ENCODE results near the gene MTTP. TPM values are rescaled to one million over a fixed set of nuclear protein-coding genes. Genes with fewer than 3 reads are reported as not detected.

Gene MTTP
- total RNA-seq, 1 experiment from 2014 or later = 0.77 TPM

DNA sequence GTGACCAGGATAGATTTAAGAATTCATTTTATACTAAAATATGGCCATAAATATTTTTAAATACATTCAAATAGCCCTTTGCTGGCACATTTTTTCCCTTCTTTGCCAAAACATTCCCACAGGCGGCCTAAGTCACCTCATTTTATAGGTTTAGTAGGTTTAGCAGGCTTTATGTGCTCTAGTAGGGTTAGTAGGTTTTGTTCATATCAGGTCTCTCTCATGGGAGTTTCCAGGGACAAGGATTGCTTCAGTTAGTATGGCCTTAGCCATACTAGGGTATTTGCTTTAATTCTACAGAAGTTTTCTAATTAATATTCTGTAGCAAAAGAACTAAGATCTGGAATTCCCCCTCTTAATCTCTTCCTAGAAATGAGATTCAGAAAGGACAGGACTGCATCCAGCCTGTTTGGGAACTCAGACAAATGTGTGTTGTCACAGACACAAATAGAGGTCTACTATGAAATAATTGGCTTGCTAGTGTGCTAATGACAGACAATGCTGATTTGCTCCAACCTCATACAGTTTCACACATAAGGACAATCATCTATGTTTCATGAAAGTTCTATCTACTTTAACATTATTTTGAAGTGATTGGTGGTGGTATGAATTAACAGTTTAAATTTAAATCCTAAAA lies 772 bp upstream of the MTTP start:
- no peak for DNase-seq
- POLR2A ChIA-PET = no interaction called here
- H3K4me1 ChIP-seq = peaks cover 19% of the 10 kb centered on the region; the same call in 1 of the 2 replicates
- Mint-ChIP-seq H3K27me3 (ENCODE audit: insufficient read depth, unreplicated experiment) (peaks cover 3% of the 10 kb centered on the region), H3K4me3 (ENCODE audit: unreplicated experiment) (no peak overlapping the region), H3K36me3 (ENCODE audit: insufficient read depth, unreplicated experiment) (no peaks in the 10 kb centered on the region), H3K4me1 (ENCODE audit: low read depth, unreplicated experiment) (peaks cover 7% of the 10 kb centered on the region), H3K9me3 (ENCODE audit: unreplicated experiment) (no peaks in the 10 kb centered on the region), H3K27ac (ENCODE audit: unreplicated experiment) (no peak overlapping the region)
- CTCF ChIA-PET = no interaction called here
- H3K9me3 ChIP-seq = no peaks in the 10 kb centered on the region
- intact Hi-C loops (cut with micrococcal nuclease; ENCODE audit: unreplicated experiment) = no loop called here
- no TSS peak for BruUV-seq (replicated peaks)
- H3K27me3 ChIP-seq (replicated peaks; ENCODE audit: control insufficient read depth, insufficient read depth, low read length) = no peaks in the 10 kb centered on the region; the same call in 1 of the 2 replicates
- H3K36me3 ChIP-seq (ENCODE audit: control insufficient read depth, insufficient read depth, low read length) = no peaks in the 10 kb centered on the region; the same call in 1 of the 2 replicates
- TF ChIP-seq, protein P1, sequence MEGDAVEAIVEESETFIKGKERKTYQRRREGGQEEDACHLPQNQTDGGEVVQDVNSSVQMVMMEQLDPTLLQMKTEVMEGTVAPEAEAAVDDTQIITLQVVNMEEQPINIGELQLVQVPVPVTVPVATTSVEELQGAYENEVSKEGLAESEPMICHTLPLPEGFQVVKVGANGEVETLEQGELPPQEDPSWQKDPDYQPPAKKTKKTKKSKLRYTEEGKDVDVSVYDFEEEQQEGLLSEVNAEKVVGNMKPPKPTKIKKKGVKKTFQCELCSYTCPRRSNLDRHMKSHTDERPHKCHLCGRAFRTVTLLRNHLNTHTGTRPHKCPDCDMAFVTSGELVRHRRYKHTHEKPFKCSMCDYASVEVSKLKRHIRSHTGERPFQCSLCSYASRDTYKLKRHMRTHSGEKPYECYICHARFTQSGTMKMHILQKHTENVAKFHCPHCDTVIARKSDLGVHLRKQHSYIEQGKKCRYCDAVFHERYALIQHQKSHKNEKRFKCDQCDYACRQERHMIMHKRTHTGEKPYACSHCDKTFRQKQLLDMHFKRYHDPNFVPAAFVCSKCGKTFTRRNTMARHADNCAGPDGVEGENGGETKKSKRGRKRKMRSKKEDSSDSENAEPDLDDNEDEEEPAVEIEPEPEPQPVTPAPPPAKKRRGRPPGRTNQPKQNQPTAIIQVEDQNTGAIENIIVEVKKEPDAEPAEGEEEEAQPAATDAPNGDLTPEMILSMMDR (IDR thresholded peaks at IDR 0.05; ENCODE audit: insufficient read depth in 1 of 2, low read depth in 1 of 2, low read length in 1 of 2, severe bottlenecking in 1 of 2, unreplicated experiment in 1 of 2) = no peak
- H3K4me3 ChIP-seq (ENCODE audit: low read depth, low read length) = no peak overlapping the region

DNA sequence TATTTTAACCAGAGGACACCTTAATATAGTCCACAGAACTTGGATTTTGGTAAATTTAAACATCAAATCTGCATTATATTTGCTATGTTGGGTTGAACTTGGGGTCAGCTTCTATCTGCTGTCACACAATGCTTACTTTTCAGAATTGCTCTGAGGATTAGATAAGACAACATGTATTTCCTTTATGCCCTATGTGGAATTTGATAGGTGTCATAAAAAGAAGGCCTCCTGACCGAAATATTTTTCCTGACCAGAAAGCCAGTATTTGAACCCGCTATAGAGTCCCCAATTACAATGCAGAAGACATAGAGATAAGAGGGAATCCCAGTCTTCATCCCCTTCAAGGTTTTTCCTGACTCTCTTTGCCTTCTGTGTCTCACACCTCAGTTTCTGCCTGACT lies 4.1 kb downstream of the MTTP start:
- no peak for DNase-seq
- Mint-ChIP-seq H3K36me3 (ENCODE audit: insufficient read depth, unreplicated experiment) (no peaks in the 10 kb centered on the region), H3K9me3 (ENCODE audit: unreplicated experiment) (no peaks in the 10 kb centered on the region), H3K4me3 (ENCODE audit: unreplicated experiment) (no peak overlapping the region), H3K27me3 (ENCODE audit: insufficient read depth, unreplicated experiment) (no peaks in the 10 kb centered on the region), H3K27ac (ENCODE audit: unreplicated experiment) (no peak overlapping the region), H3K4me1 (ENCODE audit: low read depth, unreplicated experiment) (peaks cover 13% of the 10 kb centered on the region)
- ChIA-PET POLR2A (no interaction called here), CTCF (interaction anchor here (0.6 kb wide), 1 partner anchor 133 kb away, joined by 3 read pairs; no protein-coding TSS in a partner anchor)
- TF ChIP-seq, protein P1 (IDR thresholded peaks at IDR 0.05; ENCODE audit: insufficient read depth in 1 of 2, low read depth in 1 of 2, low read length in 1 of 2, severe bottlenecking in 1 of 2, unreplicated experiment in 1 of 2) = no peak
- intact Hi-C loops (cut with micrococcal nuclease; ENCODE audit: unreplicated experiment) = no loop called here
- H3K4me3 ChIP-seq (ENCODE audit: low read depth, low read length) = no peak overlapping the region
- H3K27me3 ChIP-seq (replicated peaks; ENCODE audit: control insufficient read depth, insufficient read depth, low read length) = no peaks in the 10 kb centered on the region
- no peaks in the 10 kb centered on the region; the same call in 1 of the 2 replicates for H3K36me3 ChIP-seq (ENCODE audit: control insufficient read depth, insufficient read depth, low read length)
- H3K9me3 ChIP-seq = no peaks in the 10 kb centered on the region
- BruUV-seq (replicated peaks) = no TSS peak
- peaks cover 22% of the 10 kb centered on the region; the same call in 1 of the 2 replicates for H3K4me1 ChIP-seq

DNA sequence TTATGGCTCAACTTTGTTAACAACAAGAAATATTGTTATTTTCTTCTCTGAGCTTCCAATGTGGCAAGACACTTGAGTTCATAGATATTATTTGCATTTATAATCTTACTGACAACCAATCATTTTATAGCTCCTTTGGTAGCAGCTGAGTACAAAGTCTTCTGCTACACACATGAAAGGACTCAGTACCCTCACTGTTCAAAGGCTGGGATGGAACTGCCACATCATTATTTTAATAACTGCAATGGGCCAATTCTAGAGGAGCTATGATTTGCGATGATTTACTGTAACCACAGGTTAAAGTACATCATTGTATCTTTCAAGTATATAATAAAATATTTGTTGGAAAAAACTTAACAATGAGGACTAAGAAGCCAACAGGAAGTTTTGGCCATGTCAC lies 10.9 kb downstream of the MTTP start:
- DNase-seq = no peak
- H3K9me3 ChIP-seq = no peaks in the 10 kb centered on the region
- no peak overlapping the region for H3K4me3 Mint-ChIP-seq (ENCODE audit: unreplicated experiment)
- CTCF ChIA-PET = no interaction called here
- H3K4me3 ChIP-seq (ENCODE audit: low read depth, low read length) = no peak overlapping the region
- H3K4me1 Mint-ChIP-seq (ENCODE audit: low read depth, unreplicated experiment) = no peaks in the 10 kb centered on the region
- POLR2A ChIA-PET = no interaction called here
- no peaks in the 10 kb centered on the region for H3K4me1 ChIP-seq
- intact Hi-C loops (cut with micrococcal nuclease; ENCODE audit: unreplicated experiment) = no loop called here
- no peaks in the 10 kb centered on the region for H3K27me3 ChIP-seq (replicated peaks; ENCODE audit: control insufficient read depth, insufficient read depth, low read length)
- no peaks in the 10 kb centered on the region for H3K9me3 Mint-ChIP-seq (ENCODE audit: unreplicated experiment)
- no TSS peak for BruUV-seq (replicated peaks)
- TF ChIP-seq, protein P1 (IDR thresholded peaks at IDR 0.05; ENCODE audit: insufficient read depth in 1 of 2, low read depth in 1 of 2, low read length in 1 of 2, severe bottlenecking in 1 of 2, unreplicated experiment in 1 of 2) = no peak
- no peaks in the 10 kb centered on the region for H3K36me3 ChIP-seq (ENCODE audit: control insufficient read depth, insufficient read depth, low read length)
- H3K27me3 Mint-ChIP-seq (ENCODE audit: insufficient read depth, unreplicated experiment) = no peaks in the 10 kb centered on the region
- H3K36me3 Mint-ChIP-seq (ENCODE audit: insufficient read depth, unreplicated experiment) = no peaks in the 10 kb centered on the region
- H3K27ac Mint-ChIP-seq (ENCODE audit: unreplicated experiment) = no peak overlapping the region

All from Caco-2 (cell line).